Right lobe of liver (tissue), 6 donors: ENCODE measurements around the gene CREBBP. TPM values are rescaled to one million over a fixed set of nuclear protein-coding genes. Genes with fewer than 3 reads are reported as not detected.

Experiments used
- ATAC-seq, 4 donors: fragments of 200-7000 bp; cut with Tn5 transposase; one replicate each; pipeline ENCODE4 v1.9.1; 2020; ENCODE audit warnings: mild to moderate bottlenecking in 4 of 4, moderate library complexity in 4 of 4
- DNase-seq, 3 donors: peaks; one replicate each; pipeline ENCODE4 v3.0.0-alpha.2; 2020
- H3K27ac ChIP-seq, 3 donors: fragments of 200-600 bp; one replicate each; pipeline ENCODE4 v1.8.0; 2022
- H3K27me3 ChIP-seq, 2 donors: fragments of 200-600 bp; one replicate each; pipeline ENCODE4 v1.8.0; 2022
- H3K36me3 ChIP-seq, 4 donors: fragments of 200-600 bp; sonication (generic) in 1 of 4; one replicate each; pipeline versions ENCODE4 v1.5.1 to v1.8.0; 2017 to 2022; ENCODE audit warnings: control low read depth in 1 of 4
- H3K4me1 ChIP-seq, 4 donors: fragments of 200-600 bp; sonication (generic) in 1 of 4; one replicate each; pipeline versions ENCODE4 v1.5.1 to v1.8.0; 2017 to 2022; ENCODE audit warnings: control low read depth in 1 of 4
- H3K4me3 ChIP-seq, 3 donors: fragments of 200-600 bp; one replicate each; pipeline ENCODE4 v1.8.0; 2022
- H3K9me3 ChIP-seq, 4 donors: fragments of 200-600 bp; sonication (generic) in 1 of 4; one replicate each; pipeline versions ENCODE4 v1.5.1 to v1.8.0; 2017 to 2022; ENCODE audit warnings: control low read depth in 1 of 4
- CTCF ChIP-seq, 4 donors: fragments of 200-600 bp in 3 of 4; fragments of 450-650 bp in 1 of 4; IDR thresholded peaks; one replicate each; pipeline versions ENCODE4 v1.5.1 to v1.8.0; 2016 to 2022; ENCODE audit warnings: antibody characterized with exemption in 4 of 4, mild to moderate bottlenecking in 2 of 4
- POLR2A ChIP-seq: fragments of 450-650 bp; IDR thresholded peaks from one replicate; pipeline ENCODE4 v1.6.1; 2017; ENCODE audit warnings: antibody characterized with exemption, mild to moderate bottlenecking
- WGBS: methylation state at CpG from one replicate; pipeline ENCODE4 v1.1.6; 2018; ENCODE audit warnings: low coverage, low lambda C conversion rate; ENCODE audit not compliant: insufficient coverage; ENCODE audit errors: missing lambda C conversion rate; 5-methylcytosine and 5-hydroxymethylcytosine counted together
- intact Hi-C, 2 donors: fragments of 100-400 bp; cut with DNase I; formaldehyde crosslinking; loops; one replicate each; pipeline versions ENCODE4 v1.11.2 to v1.14.1; 2022
- total RNA-seq, 6 experiments: library from RNA; depleted of rRNA in 2 of 6; stranded (reverse); fragments of >200 nt in 2 of 6; fragmentation: NEBNext Ultra II Directional in 3 of 6; extraction: Animal tissue kit (Norgen Biotek cat#: 25700) in 3 of 6; gene quantifications; one replicate each; pipeline versions ENCODE4 v1.1.0 to v1.2.4, GENCODE V29; 2016 to 2023
- donor health status: DM: no; HTN: yes; CAD: no.
- donor health status: DM: no; HTN: no; CAD: no.
- donor health status: DM: no; HTN: no; CAD: no.
- donor health status: DM: no; HTN: yes; CAD: no.
- donor health status: DM: no; HTN: yes; CAD: no.

Gene CREBBP
- total RNA-seq, 6 experiments from 2014 or later = 18.1 to 39.8 (median 29.2) TPM

DNA sequence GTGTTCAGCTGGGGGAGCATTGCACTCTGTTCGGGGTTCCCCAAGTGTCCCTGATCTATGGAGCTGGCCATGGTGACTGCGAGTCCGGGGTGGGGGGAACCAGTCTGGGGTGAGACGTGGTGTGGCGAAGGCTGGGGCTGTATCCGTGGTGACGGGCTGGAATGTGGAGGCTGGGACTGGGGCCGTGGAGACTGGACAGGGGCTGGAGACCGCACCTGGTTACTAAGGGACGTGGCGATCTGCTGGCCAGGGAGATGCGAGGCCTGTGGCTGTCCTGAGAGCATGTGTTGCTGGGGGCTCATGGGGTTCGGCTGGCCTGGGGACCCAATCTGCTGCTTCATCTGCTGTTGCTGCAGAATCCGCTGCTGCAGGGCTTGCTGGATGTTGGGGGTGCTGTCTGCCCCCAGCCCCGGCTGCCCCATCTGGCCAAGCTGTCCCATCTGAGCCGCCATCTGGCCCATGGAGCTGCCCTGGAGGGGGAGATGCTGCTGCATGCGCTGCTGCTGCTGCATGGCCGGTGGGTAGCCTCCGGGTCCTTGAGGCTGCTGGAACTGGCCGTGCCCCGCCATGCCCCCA, 152.6 kb downstream of the CREBBP start:
- Histone ChIP-seq H3K4me1 (no peaks in the 10 kb centered on the region), H3K27me3 (no peaks in the 10 kb centered on the region), H3K36me3 (peaks cover 0 to 58% (median 36%) of the 10 kb centered on the region in 4 donors), H3K4me3 (no peak overlapping the region), H3K9me3 (no peaks in the 10 kb centered on the region), H3K27ac (no peak overlapping the region)
- TF ChIP-seq CTCF (IDR thresholded peaks at IDR 0.05) (no peak), POLR2A (no peak)
- ATAC-seq = no peak
- peak in 2 of 3 donors; percentile 8 to 55 for DNase-seq
- intact Hi-C loops = no loop called here
- WGBS = no CpG with 5 or more reads among the region's 21 CpGs

DNA sequence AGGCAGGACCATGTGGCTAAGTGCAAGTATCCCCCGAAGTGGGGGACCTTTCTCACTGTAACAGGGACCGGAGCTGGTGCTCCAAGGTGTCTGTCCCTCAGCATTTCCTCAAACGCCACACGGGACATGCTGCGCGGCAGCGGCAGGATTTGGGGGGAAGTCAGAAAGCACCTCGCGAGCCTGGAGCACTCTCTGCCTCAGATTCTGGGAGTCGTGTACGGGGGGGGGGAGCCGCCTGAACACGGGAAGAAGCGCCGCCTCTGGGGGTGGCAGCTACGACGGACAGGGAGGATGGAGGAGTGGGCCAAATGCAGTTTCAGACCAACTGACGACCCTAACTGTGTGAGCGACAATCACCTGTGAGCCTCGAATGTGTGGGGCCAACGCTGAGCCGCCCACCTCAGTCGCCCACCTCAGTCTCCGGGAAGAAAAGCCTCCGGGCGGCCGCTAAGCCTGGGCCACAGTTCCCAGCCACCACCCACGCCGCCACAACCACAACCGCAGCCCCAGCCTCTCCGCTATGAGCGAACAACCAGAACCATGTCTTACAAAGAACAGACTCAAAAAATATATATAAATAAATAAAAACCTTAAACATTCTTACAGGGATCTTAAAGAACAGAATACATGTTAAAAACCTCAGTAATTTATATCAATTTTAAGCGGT, 154.4 kb downstream of the CREBBP start:
- DNase-seq = peak in 2 of 3 donors; percentile 11 to 24
- Histone ChIP-seq H3K9me3 (no peaks in the 10 kb centered on the region), H3K4me1 (no peaks in the 10 kb centered on the region), H3K27me3 (no peaks in the 10 kb centered on the region), H3K4me3 (no peak overlapping the region), H3K36me3 (peaks cover 0 to 46% (median 28%) of the 10 kb centered on the region in 4 donors), H3K27ac (no peak overlapping the region)
- intact Hi-C loops = no loop called here
- 99% methylated on average over 21 of the region's 33 CpGs for WGBS
- no peak for ATAC-seq
- no peak for TF ChIP-seq CTCF (IDR thresholded peaks at IDR 0.05)
- TF ChIP-seq POLR2A = no peak

DNA sequence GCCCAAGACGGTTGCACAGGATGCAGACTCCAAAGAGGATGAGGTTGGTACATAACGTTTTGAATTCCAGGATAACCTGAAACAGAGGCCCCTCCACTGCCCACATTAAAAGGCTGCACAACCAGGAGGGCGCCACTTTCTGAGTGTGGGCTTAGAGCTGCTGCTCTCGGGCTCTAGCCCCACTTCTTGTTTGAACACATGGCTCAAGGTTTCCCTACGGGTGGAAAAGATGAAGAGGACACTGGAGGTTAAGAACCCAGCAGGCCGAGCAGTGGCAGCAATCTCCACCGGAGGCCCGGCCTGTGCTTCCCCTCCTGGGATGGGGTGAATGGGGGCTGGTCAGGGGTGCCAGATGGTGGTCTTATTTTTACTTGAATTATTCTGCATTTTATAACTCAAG, 155.2 kb downstream of the CREBBP start:
- DNase-seq (peak in 2 of 3 donors; percentile 10 to 27), ATAC-seq (no peak)
- Histone ChIP-seq H3K4me1 (no peaks in the 10 kb centered on the region), H3K4me3 (no peak overlapping the region), H3K27me3 (no peaks in the 10 kb centered on the region), H3K9me3 (no peaks in the 10 kb centered on the region), H3K27ac (no peak overlapping the region), H3K36me3 (peaks cover 0 to 37% (median 21%) of the 10 kb centered on the region in 4 donors)
- WGBS = 67% methylated on average over 3 of the region's 8 CpGs
- no peak for TF ChIP-seq POLR2A
- no peak for TF ChIP-seq CTCF (IDR thresholded peaks at IDR 0.05)
- intact Hi-C loops = no loop called here

GRCh38 chr16:3722508-3722907, 158.0 kb downstream of the CREBBP start:
- no peaks in the 10 kb centered on the region for H3K9me3 ChIP-seq
- no peak overlapping the region for H3K4me3 ChIP-seq
- TF ChIP-seq CTCF (IDR thresholded peaks at IDR 0.05) (no peak), POLR2A (no peak)
- intact Hi-C loops = no loop called here
- H3K4me1 ChIP-seq = peaks cover 0 to 6% (median 2%) of the 10 kb centered on the region in 4 donors
- H3K27me3 ChIP-seq = no peaks in the 10 kb centered on the region
- ATAC-seq (no peak), DNase-seq (peak in 1 of 3 donors; percentile 5)
- 92% methylated on average over 8 of the region's 10 CpGs for WGBS
- no peak overlapping the region for H3K27ac ChIP-seq
- H3K36me3 ChIP-seq = peaks cover 0 to 11% (median 5%) of the 10 kb centered on the region in 4 donors
